MM.1S (cell line): ENCODE data around the gene DNAH5.

Source experiments
- DNase-seq: peaks from one replicate; pipeline ENCODE4 v3.0.0-alpha.2; 2015
- H2AFZ ChIP-seq: fragments of 300-600 bp; sonication (generic); 2 replicates; pipeline ENCODE4 v1.6.0; 2016; ENCODE audit warnings: antibody characterized with exemption, low read length
- H3F3A ChIP-seq: fragments of 300-600 bp; sonication (generic); 2 replicates; pipeline ENCODE4 v1.6.1; 2016; ENCODE audit warnings: mild to moderate bottlenecking, antibody characterized with exemption, low read length, moderate library complexity, mixed read lengths; ENCODE audit not compliant: insufficient read depth
- H3K27ac ChIP-seq: fragments of 300-600 bp; sonication (generic); 2 replicates; pipeline ENCODE4 v1.5.1; 2016; ENCODE audit warnings: mild to moderate bottlenecking, low read length
- H3K27me3 ChIP-seq: fragments of 300-600 bp; sonication (generic); replicated peaks from 2 replicates; pipeline ENCODE4 v1.6.0; 2016; ENCODE audit warnings: low read length; ENCODE audit not compliant: insufficient read depth
- H3K36me3 ChIP-seq: fragments of 300-600 bp; sonication (generic); replicated peaks from 2 replicates; pipeline ENCODE4 v1.6.1; 2016; ENCODE audit warnings: mild to moderate bottlenecking, low read length, mixed read lengths; ENCODE audit not compliant: insufficient read depth
- H3K4me1 ChIP-seq: fragments of 300-600 bp; sonication (generic); 2 replicates; pipeline ENCODE4 v1.6.1; 2016; ENCODE audit warnings: low read length, mixed read lengths
- H3K4me2 ChIP-seq: fragments of 300-600 bp; sonication (generic); 2 replicates; pipeline ENCODE4 v1.6.0; 2016; ENCODE audit warnings: low read depth, low read length
- H3K4me3 ChIP-seq: fragments of 300-600 bp; sonication (generic); 2 replicates; pipeline ENCODE4 v1.5.1; 2016; ENCODE audit warnings: low read length, mixed read lengths
- H3K79me2 ChIP-seq: fragments of 300-600 bp; sonication (generic); 2 replicates; pipeline ENCODE4 v1.6.1; 2016; ENCODE audit warnings: mixed run types, low read length, mixed read lengths
- H3K9ac ChIP-seq: fragments of 300-600 bp; sonication (generic); 2 replicates; pipeline ENCODE4 v1.6.1; 2016; ENCODE audit warnings: low read length, mixed read lengths
- H3K9me2 ChIP-seq: fragments of 300-600 bp; sonication (generic); replicated peaks from 2 replicates; pipeline ENCODE4 v1.6.1; 2016; ENCODE audit warnings: mild to moderate bottlenecking, low read length, mixed read lengths; ENCODE audit not compliant: insufficient read depth
- H3K9me3 ChIP-seq: fragments of 300-600 bp; sonication (generic); replicated peaks from 2 replicates; pipeline ENCODE4 v1.6.1; 2016; ENCODE audit warnings: mild to moderate bottlenecking, low read length, mixed read lengths; ENCODE audit not compliant: insufficient read depth
- H4K20me1 ChIP-seq: fragments of 300-600 bp; sonication (generic); 2 replicates; pipeline ENCODE4 v1.6.1; 2016; ENCODE audit warnings: mild to moderate bottlenecking, low read length, moderate library complexity, mixed read lengths; ENCODE audit not compliant: insufficient read depth
- EZH2 ChIP-seq: fragments of 300-600 bp; sonication (generic); optimal IDR thresholded peaks from 2 replicates; pipeline ENCODE3; 2017; ENCODE audit warnings: low read depth, mild to moderate bottlenecking, antibody characterized with exemption, low read length, mixed read lengths
- EZH2phosphoT487 ChIP-seq: fragments of 300-600 bp; sonication (generic); IDR thresholded peaks from 2 replicates; pipeline ENCODE4 v1.6.1; 2018; ENCODE audit warnings: antibody characterized with exemption, low read length
- TF ChIP-seq, protein P1 (sequence below): fragments of 300-600 bp; sonication (generic); IDR thresholded peaks from 2 replicates; pipeline ENCODE4 v1.5.1; 2016; ENCODE audit warnings: antibody characterized with exemption, low read length, mixed read lengths

Gene DNAH5

DNA sequence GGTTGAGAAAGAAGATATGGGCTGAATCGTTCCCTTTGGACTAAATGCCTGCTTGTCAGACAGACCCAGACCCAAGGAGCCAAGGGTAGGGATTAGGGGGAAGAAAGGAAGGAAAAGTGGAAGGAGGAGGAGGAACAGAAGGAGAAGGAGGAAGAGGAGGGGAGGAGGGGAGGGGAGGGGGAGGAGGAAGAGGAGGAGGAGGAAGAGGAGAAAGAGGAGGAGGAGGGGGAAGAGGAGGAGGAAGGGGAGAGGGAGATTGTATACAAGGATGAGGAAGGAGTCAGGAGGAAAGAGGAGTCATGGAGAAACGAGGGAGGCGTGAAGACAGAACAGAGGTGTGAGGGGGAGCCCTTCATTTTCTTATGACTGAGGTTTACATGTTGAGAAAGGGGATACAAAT lies 46.9 kb upstream of the DNAH5 start:
- H3K9me3 ChIP-seq: no peaks in the 10 kb centered on the region
- H3K4me3 ChIP-seq: no peak overlapping the region
- H3K36me3 ChIP-seq: no peaks in the 10 kb centered on the region
- H3K27ac ChIP-seq: no peak overlapping the region
- no peaks in the 10 kb centered on the region for H4K20me1 ChIP-seq
- H3K79me2 ChIP-seq: no peaks in the 10 kb centered on the region
- no peak overlapping the region for H2AFZ ChIP-seq
- H3F3A ChIP-seq: no peaks in the 10 kb centered on the region
- H3K4me1 ChIP-seq: no peaks in the 10 kb centered on the region
- no peaks in the 10 kb centered on the region for H3K27me3 ChIP-seq
- no peak overlapping the region for H3K9ac ChIP-seq
- no peaks in the 10 kb centered on the region for H3K9me2 ChIP-seq
- TF ChIP-seq EZH2phosphoT487 (no peak), EZH2 (no peak)
- TF ChIP-seq, protein P1, sequence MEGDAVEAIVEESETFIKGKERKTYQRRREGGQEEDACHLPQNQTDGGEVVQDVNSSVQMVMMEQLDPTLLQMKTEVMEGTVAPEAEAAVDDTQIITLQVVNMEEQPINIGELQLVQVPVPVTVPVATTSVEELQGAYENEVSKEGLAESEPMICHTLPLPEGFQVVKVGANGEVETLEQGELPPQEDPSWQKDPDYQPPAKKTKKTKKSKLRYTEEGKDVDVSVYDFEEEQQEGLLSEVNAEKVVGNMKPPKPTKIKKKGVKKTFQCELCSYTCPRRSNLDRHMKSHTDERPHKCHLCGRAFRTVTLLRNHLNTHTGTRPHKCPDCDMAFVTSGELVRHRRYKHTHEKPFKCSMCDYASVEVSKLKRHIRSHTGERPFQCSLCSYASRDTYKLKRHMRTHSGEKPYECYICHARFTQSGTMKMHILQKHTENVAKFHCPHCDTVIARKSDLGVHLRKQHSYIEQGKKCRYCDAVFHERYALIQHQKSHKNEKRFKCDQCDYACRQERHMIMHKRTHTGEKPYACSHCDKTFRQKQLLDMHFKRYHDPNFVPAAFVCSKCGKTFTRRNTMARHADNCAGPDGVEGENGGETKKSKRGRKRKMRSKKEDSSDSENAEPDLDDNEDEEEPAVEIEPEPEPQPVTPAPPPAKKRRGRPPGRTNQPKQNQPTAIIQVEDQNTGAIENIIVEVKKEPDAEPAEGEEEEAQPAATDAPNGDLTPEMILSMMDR: no peak
- no peak overlapping the region for H3K4me2 ChIP-seq
- no peak for DNase-seq

DNA sequence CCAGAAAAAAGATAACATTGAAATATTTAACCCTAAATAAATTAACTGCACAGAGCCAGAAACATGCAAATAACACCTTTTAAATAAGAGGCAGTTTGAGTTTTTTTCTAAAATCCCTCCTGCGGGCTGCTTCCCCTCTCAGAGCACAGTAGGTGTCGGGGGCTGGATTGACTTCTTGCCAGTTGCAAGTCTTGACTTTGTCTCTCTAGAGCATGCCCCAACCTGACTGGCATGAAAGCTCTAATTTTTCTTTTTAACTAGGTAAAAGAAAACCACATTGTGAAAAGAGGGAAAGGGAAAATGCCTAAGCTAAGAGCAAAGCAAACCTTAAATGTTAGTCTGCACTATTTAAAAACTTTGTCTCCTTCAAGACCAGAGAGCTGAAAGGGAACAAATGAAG lies 46.4 kb upstream of the DNAH5 start:
- Histone ChIP-seq H3K9ac (no peak overlapping the region), H3K79me2 (no peaks in the 10 kb centered on the region), H3F3A (no peaks in the 10 kb centered on the region), H3K27ac (no peak overlapping the region), H3K27me3 (no peaks in the 10 kb centered on the region), H3K9me2 (no peaks in the 10 kb centered on the region), H3K4me3 (no peak overlapping the region), H3K9me3 (no peaks in the 10 kb centered on the region), H4K20me1 (no peaks in the 10 kb centered on the region), H2AFZ (no peak overlapping the region), H3K36me3 (no peaks in the 10 kb centered on the region), H3K4me1 (no peaks in the 10 kb centered on the region), H3K4me2 (no peak overlapping the region)
- DNase-seq: no peak
- TF ChIP-seq EZH2phosphoT487 (no peak), EZH2 (no peak)
- TF ChIP-seq, protein P1: no peak

DNA sequence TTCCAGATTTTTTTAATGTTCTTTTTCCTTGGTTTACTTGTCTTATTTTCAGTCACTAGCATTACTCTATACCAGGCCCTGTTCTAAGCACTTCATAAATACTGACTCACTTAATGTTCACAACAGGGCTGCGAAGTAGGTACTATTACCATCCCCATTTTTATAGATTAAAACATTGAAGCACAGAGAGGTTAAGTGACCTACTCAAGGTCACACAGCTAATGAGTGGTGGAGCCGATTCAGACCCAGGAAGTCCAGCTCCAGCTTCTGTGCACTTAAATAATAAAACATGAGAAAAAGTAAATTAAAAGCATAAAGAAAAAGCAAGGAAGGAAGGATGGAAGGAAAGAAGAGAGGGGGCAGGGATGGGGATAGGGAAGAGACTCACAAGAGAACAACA lies 45.3 kb upstream of the DNAH5 start:
- Histone ChIP-seq H3K27me3 (no peaks in the 10 kb centered on the region), H3K4me2 (no peak overlapping the region), H3K9me2 (no peaks in the 10 kb centered on the region), H3K9me3 (no peaks in the 10 kb centered on the region), H3K27ac (no peak overlapping the region), H4K20me1 (no peaks in the 10 kb centered on the region), H3K4me1 (no peaks in the 10 kb centered on the region), H3F3A (no peaks in the 10 kb centered on the region), H3K79me2 (no peaks in the 10 kb centered on the region), H3K36me3 (no peaks in the 10 kb centered on the region), H3K9ac (no peak overlapping the region), H2AFZ (no peak overlapping the region), H3K4me3 (no peak overlapping the region)
- DNase-seq: no peak
- TF ChIP-seq EZH2phosphoT487 (no peak), EZH2 (no peak)

DNA sequence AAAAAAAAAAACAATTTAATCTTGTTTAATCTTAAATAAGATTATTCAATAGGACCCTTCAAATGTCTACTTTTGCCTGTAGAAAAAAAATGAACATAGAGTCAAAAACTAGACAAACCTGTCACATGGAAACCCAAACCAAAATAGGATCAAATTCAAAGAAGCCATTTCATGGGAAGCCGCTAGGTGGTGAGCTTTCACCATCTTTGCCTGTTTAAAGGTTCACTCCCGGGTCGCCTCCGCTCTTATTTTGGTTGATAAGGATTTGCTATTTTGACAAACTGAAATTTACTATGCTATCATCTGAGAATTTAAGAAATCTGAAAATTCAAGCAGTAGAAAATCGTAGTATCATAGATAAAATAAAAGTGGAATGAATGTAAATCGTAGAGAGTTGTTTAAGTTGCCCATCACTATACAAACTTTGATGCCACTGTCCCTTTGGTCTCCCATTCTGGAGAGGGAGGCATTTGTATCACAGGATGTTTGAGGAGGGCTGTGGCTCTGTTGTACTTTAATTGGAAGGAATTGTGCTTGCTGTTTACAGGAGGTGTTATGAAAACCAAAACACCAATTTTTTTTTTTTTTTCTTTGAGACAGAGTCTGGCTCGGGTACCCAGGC lies 43.5 kb upstream of the DNAH5 start:
- Histone ChIP-seq H3F3A (no peaks in the 10 kb centered on the region), H3K4me2 (peak overlapping the region; percentile 9; the same call in 1 of the 2 replicates), H3K36me3 (no peaks in the 10 kb centered on the region), H3K4me3 (no peak overlapping the region), H3K9me2 (no peaks in the 10 kb centered on the region), H3K27ac (no peak overlapping the region), H3K79me2 (no peaks in the 10 kb centered on the region), H4K20me1 (no peaks in the 10 kb centered on the region), H3K9ac (no peak overlapping the region), H3K27me3 (no peaks in the 10 kb centered on the region), H2AFZ (no peak overlapping the region), H3K4me1 (no peaks in the 10 kb centered on the region), H3K9me3 (no peaks in the 10 kb centered on the region)
- peak; percentile 47 for DNase-seq
- TF ChIP-seq EZH2phosphoT487 (no peak), EZH2 (no peak)
- TF ChIP-seq, protein P1: peak; percentile 80
